ENCODE results near the gene CHRND. TPM values are rescaled to one million over a fixed set of nuclear protein-coding genes. Genes with fewer than 3 reads are reported as not detected.
"Not testable (repeated sequence)": the region's sequence is repeated elsewhere in the genome, so short reads cannot be mapped to it uniquely, and the experiment has no call there.

CHRND gene
- total and polyA plus RNA-seq, 9 donors: 83.7 to 163 (median 138) TPM

GRCh38 chr2:232524771-232525170 is 1.2 kb upstream of the CHRND start:
- Histone ChIP-seq H3K4me1 (ENCODE audit: control insufficient read depth, insufficient read depth, low read length) (peaks cover 68% of the 10 kb centered on the region), H3K27ac (ENCODE audit: low read length) (peak overlapping the region; percentile 92), H3K36me3 (ENCODE audit: control insufficient read depth, insufficient read depth, low read length) (peaks cover 8% of the 10 kb centered on the region), H3K4me3 (ENCODE audit: low read length) (no peak overlapping the region), H3K27me3 (ENCODE audit: control insufficient read depth, insufficient read depth, low read length) (peaks cover 55% of the 10 kb centered on the region), H3K9me3 (replicated peaks; ENCODE audit: control insufficient read depth, low read depth, low read length) (no peaks in the 10 kb centered on the region)
- WGBS (ENCODE audit: insufficient coverage): 60% methylated on average over 4 of the region's 6 CpGs
- no peak for DNase-seq

DNA sequence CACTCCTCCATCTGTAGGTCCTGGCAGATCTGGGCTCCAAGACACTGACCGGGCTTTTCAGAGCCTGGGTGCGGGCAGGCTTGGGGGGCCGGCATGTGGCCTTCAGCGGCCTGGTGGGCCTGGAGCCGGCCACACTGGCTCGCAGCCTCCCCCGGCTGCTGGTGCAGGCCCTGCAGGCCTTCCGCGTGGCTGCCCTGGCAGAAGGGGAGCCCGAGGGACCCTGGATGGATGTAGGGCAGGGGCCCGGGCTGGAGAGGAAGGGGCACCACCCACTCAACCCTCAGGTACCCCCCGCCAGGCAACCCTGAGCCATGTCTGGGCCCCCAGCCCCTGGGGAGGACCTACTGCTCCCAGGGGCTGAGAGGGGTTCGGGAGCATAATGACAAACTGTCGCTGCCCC is 761 bp upstream of the CHRND start:
- Histone ChIP-seq H3K27ac (ENCODE audit: low read length) (peak overlapping the region; percentile 92), H3K4me3 (ENCODE audit: low read length) (no peak overlapping the region), H3K36me3 (ENCODE audit: control insufficient read depth, insufficient read depth, low read length) (peaks cover 8% of the 10 kb centered on the region), H3K27me3 (ENCODE audit: control insufficient read depth, insufficient read depth, low read length) (peaks cover 53% of the 10 kb centered on the region), H3K9me3 (replicated peaks; ENCODE audit: control insufficient read depth, low read depth, low read length) (no peaks in the 10 kb centered on the region), H3K4me1 (ENCODE audit: control insufficient read depth, insufficient read depth, low read length) (peaks cover 70% of the 10 kb centered on the region)
- no peak for DNase-seq
- 79% methylated on average over 6 of the region's 14 CpGs for WGBS (ENCODE audit: insufficient coverage)

- H3K27me3 ChIP-seq (ENCODE audit: control insufficient read depth, insufficient read depth, low read length): peaks cover 40% of the 10 kb centered on the region
- peak overlapping the region; percentile 90 for H3K27ac ChIP-seq (ENCODE audit: low read length)
- 37% methylated on average over 4 of the region's 13 CpGs for WGBS (ENCODE audit: insufficient coverage)
- peaks cover 70% of the 10 kb centered on the region for H3K4me1 ChIP-seq (ENCODE audit: control insufficient read depth, insufficient read depth, low read length)
- H3K9me3 ChIP-seq (replicated peaks; ENCODE audit: control insufficient read depth, low read depth, low read length): no peaks in the 10 kb centered on the region
- peak overlapping the region; percentile 51 for H3K4me3 ChIP-seq (ENCODE audit: low read length)
- peaks cover 10% of the 10 kb centered on the region for H3K36me3 ChIP-seq (ENCODE audit: control insufficient read depth, insufficient read depth, low read length)
- DNase-seq: peak; percentile 56
Observed at GRCh38 chr2:232526372-232526941, 497 bp downstream of the CHRND start.

- Histone ChIP-seq H3K27me3 (ENCODE audit: control insufficient read depth, insufficient read depth, low read length) (peaks cover 27% of the 10 kb centered on the region), H3K4me1 (ENCODE audit: control insufficient read depth, insufficient read depth, low read length) (peaks cover 67% of the 10 kb centered on the region), H3K9me3 (replicated peaks; ENCODE audit: control insufficient read depth, low read depth, low read length) (no peaks in the 10 kb centered on the region), H3K4me3 (ENCODE audit: low read length) (no peak overlapping the region), H3K27ac (ENCODE audit: low read length) (peak overlapping the region; percentile 74), H3K36me3 (ENCODE audit: control insufficient read depth, insufficient read depth, low read length) (peaks cover 10% of the 10 kb centered on the region)
- WGBS (ENCODE audit: insufficient coverage): 64% methylated on average over 4 of the region's 6 CpGs
- no peak for DNase-seq
Observed at GRCh38 chr2:232527905-232528470, 2.0 kb downstream of the CHRND start.

DNA sequence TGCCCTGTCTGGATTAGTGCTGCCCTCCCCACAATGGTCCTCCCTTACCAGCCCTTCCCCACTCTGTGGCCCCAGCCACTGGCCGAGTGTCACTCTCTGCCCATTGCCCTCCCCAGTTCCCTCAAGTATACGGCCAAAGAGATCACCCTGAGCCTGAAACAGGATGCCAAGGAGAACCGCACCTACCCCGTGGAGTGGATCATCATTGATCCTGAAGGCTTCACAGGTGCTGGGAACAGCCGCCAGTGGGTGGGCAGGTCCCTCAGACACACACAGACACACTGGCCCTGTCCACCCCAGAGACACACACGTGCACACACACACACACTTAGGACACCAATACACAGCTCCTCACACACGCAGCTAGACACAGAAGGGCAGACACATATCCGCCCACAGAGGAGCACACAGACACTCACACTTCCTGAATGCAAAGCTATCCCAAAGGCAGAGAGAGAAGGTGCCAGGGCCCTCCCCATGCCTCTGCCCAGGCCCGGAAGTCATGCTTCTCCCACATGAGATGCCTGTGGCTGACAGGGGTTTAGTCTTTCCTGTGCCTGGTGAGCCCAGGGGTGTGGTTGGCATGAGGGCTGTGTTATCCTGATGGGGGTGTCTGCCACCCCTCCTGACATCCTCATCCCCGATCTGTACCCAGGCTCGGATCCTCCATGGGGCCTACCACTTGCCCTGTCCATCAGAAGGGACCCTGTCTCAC is 2.9 kb downstream of the CHRND start:
- 64% methylated on average over 8 of the region's 11 CpGs for WGBS (ENCODE audit: insufficient coverage)

GRCh38 chr2:232529806-232530547 is 4.0 kb downstream of the CHRND start:
- Histone ChIP-seq H3K36me3 (ENCODE audit: control insufficient read depth, insufficient read depth, low read length) (peaks cover 23% of the 10 kb centered on the region), H3K4me1 (ENCODE audit: control insufficient read depth, insufficient read depth, low read length) (peaks cover 65% of the 10 kb centered on the region), H3K27me3 (ENCODE audit: control insufficient read depth, insufficient read depth, low read length) (peaks cover 9% of the 10 kb centered on the region), H3K27ac (ENCODE audit: low read length) (no peak overlapping the region), H3K9me3 (replicated peaks; ENCODE audit: control insufficient read depth, low read depth, low read length) (no peaks in the 10 kb centered on the region), H3K4me3 (ENCODE audit: low read length) (no peak overlapping the region)
- DNase-seq: no peak
- WGBS (ENCODE audit: insufficient coverage): 83% methylated on average over 15 of the region's 17 CpGs

More for the DNA sequence above, 2.9 kb downstream of the CHRND start:
- H3K27ac ChIP-seq (ENCODE audit: low read length): peak overlapping the region; percentile 75
- no peaks in the 10 kb centered on the region for H3K9me3 ChIP-seq (replicated peaks; ENCODE audit: control insufficient read depth, low read depth, low read length)
- peaks cover 12% of the 10 kb centered on the region for H3K36me3 ChIP-seq (ENCODE audit: control insufficient read depth, insufficient read depth, low read length)
- peaks cover 64% of the 10 kb centered on the region for H3K4me1 ChIP-seq (ENCODE audit: control insufficient read depth, insufficient read depth, low read length)
- no peak overlapping the region for H3K4me3 ChIP-seq (ENCODE audit: low read length)
- H3K27me3 ChIP-seq (ENCODE audit: control insufficient read depth, insufficient read depth, low read length): peaks cover 18% of the 10 kb centered on the region
- DNase-seq: peak; percentile 39

DNA sequence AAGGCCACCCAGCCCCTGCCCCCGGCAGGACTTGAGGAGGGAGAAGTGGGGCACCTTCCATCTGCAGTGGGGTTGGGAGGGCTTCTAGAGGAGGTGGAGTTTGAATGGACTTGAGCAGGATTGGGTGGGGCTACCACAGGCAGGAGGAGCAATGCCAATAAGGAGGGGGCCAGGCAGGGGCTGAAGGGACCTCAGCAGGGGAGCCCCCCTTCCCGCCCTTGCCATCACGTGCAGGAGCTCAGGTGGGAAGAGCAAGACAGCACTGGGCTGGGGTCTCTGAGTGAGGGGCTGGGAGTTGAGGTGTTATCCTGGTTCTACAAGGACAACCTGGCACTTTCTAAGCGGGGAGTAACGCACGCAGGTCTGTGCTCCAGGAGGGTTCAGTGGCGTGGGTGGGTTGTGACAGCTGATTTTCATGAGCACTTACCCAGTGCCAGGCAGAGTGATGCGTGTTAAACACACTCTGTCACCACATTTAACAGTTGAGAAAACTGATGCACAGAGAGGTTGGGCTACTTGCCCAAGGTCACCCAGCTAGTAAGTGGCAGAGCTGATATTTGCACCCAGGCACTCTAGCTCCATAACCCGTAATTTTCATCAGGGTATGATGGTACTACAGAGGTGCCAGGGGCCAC is 4.8 kb downstream of the CHRND start:
- Histone ChIP-seq H3K27me3 (ENCODE audit: control insufficient read depth, insufficient read depth, low read length) (peaks cover 4% of the 10 kb centered on the region), H3K36me3 (ENCODE audit: control insufficient read depth, insufficient read depth, low read length) (peaks cover 30% of the 10 kb centered on the region), H3K27ac (ENCODE audit: low read length) (no peak overlapping the region), H3K4me3 (ENCODE audit: low read length) (no peak overlapping the region), H3K9me3 (replicated peaks; ENCODE audit: control insufficient read depth, low read depth, low read length) (no peaks in the 10 kb centered on the region), H3K4me1 (ENCODE audit: control insufficient read depth, insufficient read depth, low read length) (peaks cover 64% of the 10 kb centered on the region)
- no peak for DNase-seq
- WGBS (ENCODE audit: insufficient coverage): 70% methylated on average over 8 of the region's 9 CpGs

DNA sequence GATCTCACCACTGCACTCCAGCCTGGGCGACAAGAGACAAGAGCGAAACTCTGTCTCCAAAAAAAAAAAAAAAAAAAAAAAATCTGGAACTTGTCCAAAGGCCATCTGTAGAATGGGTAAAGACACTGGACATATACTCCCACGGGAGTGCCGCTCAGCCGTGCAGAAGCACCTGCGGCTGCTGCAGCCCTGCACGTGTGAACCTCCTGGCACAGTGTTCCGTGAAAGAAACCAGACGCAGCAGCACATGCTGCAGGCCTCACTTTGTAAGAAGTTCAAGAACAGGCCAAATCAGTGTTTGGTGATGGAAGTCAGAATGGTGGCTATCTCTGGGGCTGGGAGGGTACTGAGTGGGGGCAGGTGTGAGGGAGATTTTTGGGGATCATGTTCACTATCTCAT is 6.5 kb downstream of the CHRND start:
- no peak for DNase-seq
- H3K4me1 ChIP-seq (ENCODE audit: control insufficient read depth, insufficient read depth, low read length): peaks cover 59% of the 10 kb centered on the region
- H3K36me3 ChIP-seq (ENCODE audit: control insufficient read depth, insufficient read depth, low read length): peaks cover 38% of the 10 kb centered on the region
- no peak overlapping the region for H3K4me3 ChIP-seq (ENCODE audit: low read length)
- H3K27ac ChIP-seq (ENCODE audit: low read length): no peak overlapping the region
- H3K27me3 ChIP-seq (ENCODE audit: control insufficient read depth, insufficient read depth, low read length): peaks cover 4% of the 10 kb centered on the region
- 31% methylated on average over 7 of the region's 9 CpGs for WGBS (ENCODE audit: insufficient coverage)
- peaks cover 5% of the 10 kb centered on the region for H3K9me3 ChIP-seq (replicated peaks; ENCODE audit: control insufficient read depth, low read depth, low read length)

DNA sequence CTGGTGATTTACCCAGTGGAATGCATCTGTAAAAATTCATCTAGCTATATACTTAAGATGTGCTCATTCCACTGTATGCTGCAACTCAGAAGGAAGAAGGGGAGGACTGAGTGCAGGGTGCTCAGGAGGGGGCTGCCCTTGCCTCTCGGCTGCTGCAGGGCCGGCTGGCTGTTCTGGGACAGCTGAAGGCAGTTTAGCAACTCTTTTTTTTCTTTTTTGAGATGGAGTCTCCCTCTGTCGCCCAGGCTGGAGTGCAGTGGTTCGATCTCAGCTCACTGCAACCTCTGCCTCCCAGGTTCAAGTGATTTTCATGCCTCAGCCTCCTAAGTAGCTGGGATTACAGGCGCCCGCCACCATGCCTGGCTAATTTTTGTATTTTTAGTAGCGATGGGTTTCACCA is 6.9 kb downstream of the CHRND start:
- not testable (repeated sequence) for H3K27me3 ChIP-seq (ENCODE audit: control insufficient read depth, insufficient read depth, low read length); H3K4me3 ChIP-seq (ENCODE audit: low read length); H3K27ac ChIP-seq (ENCODE audit: low read length); DNase-seq; H3K9me3 ChIP-seq (replicated peaks; ENCODE audit: control insufficient read depth, low read depth, low read length)
- 80% methylated on average over 2 of the region's 7 CpGs for WGBS (ENCODE audit: insufficient coverage)
- H3K4me1 ChIP-seq (ENCODE audit: control insufficient read depth, insufficient read depth, low read length): peaks cover 59% of the 10 kb centered on the region
- H3K36me3 ChIP-seq (ENCODE audit: control insufficient read depth, insufficient read depth, low read length): peaks cover 38% of the 10 kb centered on the region
